NCI-H2227 treated with DMSO at 0.1 percent for 48 hours (cell line): ENCODE measurements around the gene FBXO34.

Experiments
- DNase-seq: peaks from one replicate; lab custom pipeline; 2025; lab: John Stamatoyannopoulos, UW

The FBXO34 gene

GRCh38 chr14:55383541-55384140 is 112.4 kb downstream of the FBXO34 start:
- DNase-seq = peak; percentile 11

- DNase-seq = no peak
These were observed 113.3 kb downstream of the FBXO34 start for GRCh38 chr14:55384536-55384935.

GRCh38 chr14:55386037-55386808 is 115.0 kb downstream of the FBXO34 start:
- DNase-seq = peak; percentile 29

GRCh38 chr14:55387121-55387520 is 115.9 kb downstream of the FBXO34 start:
- DNase-seq = no peak

- DNase-seq = no peak
These were observed 116.9 kb downstream of the FBXO34 start for GRCh38 chr14:55388160-55388559.

GRCh38 chr14:55389330-55389729 is 118.1 kb downstream of the FBXO34 start:
- DNase-seq = no peak

GRCh38 chr14:55398679-55399078 is 127.5 kb downstream of the FBXO34 start:
- no peak for DNase-seq

- DNase-seq = no peak
These were observed 128.0 kb downstream of the FBXO34 start for GRCh38 chr14:55399183-55399582.

- no peak for DNase-seq
These were observed 128.6 kb downstream of the FBXO34 start for GRCh38 chr14:55399852-55400251.

GRCh38 chr14:55401751-55402150 is 130.5 kb downstream of the FBXO34 start:
- no peak for DNase-seq
